ENCODE data around the gene TMEM242. TPM values are rescaled to one million over a fixed set of nuclear protein-coding genes. Genes with fewer than 3 reads are reported as not detected.

Gene TMEM242
- total and polyA plus RNA-seq, 2 of the 8 experiments (the other 6 are each of a cell fraction or from before 2014, with no cell fraction given) = 2.4 to 9.0 TPM

GRCh38 chr6:157290797-157291196, 32.5 kb downstream of the TMEM242 start:
- Histone ChIP-seq H3K79me2 (ENCODE audit: control insufficient read depth in 1 of 2, insufficient read depth in 2 of 2, low read length in 2 of 2) (peaks cover 0 to 2% of the 10 kb centered on the region in 2 experiments; a peak in 1 of 4 replicates), H3K4ac (replicated peaks; ENCODE audit: insufficient read length, low read depth, low read length) (no peak overlapping the region), H3K27me3 (replicated peaks in 1 of 4; ENCODE audit: control insufficient read depth in 3 of 4, extremely low read depth in 1 of 4, insufficient read depth in 3 of 4, low read length in 3 of 4) (no peaks in the 10 kb centered on the region), H3K4me3 (ENCODE audit: extremely low read depth in 1 of 4, insufficient read depth in 2 of 4, low read depth in 3 of 4, low read length in 4 of 4) (no peak overlapping the region), H3K14ac (ENCODE audit: insufficient read length) (no peak overlapping the region), H2BK20ac (ENCODE audit: low read length) (no peak overlapping the region), H2BK120ac (replicated peaks; ENCODE audit: low read depth, low read length) (no peak overlapping the region), H3K23me2 (ENCODE audit: low read depth, low read length) (no peaks in the 10 kb centered on the region), H2BK5ac (ENCODE audit: low read depth, low read length) (no peak overlapping the region), H3K23ac (ENCODE audit: insufficient read length) (no peak overlapping the region), H2AFZ (ENCODE audit: low read length) (no peak overlapping the region), H2BK15ac (ENCODE audit: low read length) (no peak overlapping the region), H2BK12ac (ENCODE audit: low read depth, low read length) (no peak overlapping the region), H3K18ac (ENCODE audit: extremely low read depth, low read length) (no peak overlapping the region), H4K5ac (ENCODE audit: insufficient read length, low read depth, low read length) (no peak overlapping the region), H4K20me1 (replicated peaks in 1 of 2; ENCODE audit: control insufficient read depth in 1 of 2, insufficient read depth in 2 of 2, low read length in 2 of 2) (no peaks in the 10 kb centered on the region), H3K4me1 (replicated peaks in 1 of 4; ENCODE audit: control insufficient read depth in 3 of 4, insufficient read depth in 4 of 4, low read length in 3 of 4) (peaks cover 0 to 6% (median 1%) of the 10 kb centered on the region in 4 experiments; a peak in 2 of 7 replicates), H4K91ac (replicated peaks; ENCODE audit: insufficient read length, low read length) (no peak overlapping the region), H3K27ac (ENCODE audit: low read depth, low read length) (no peak overlapping the region), H4K8ac (ENCODE audit: extremely low read depth, insufficient read depth, low read length) (no peak overlapping the region), H2AK5ac (ENCODE audit: low read depth, low read length) (no peak overlapping the region), H3K56ac (replicated peaks; ENCODE audit: insufficient read length, low read depth, low read length) (no peak overlapping the region), H3K9me3 (ENCODE audit: insufficient read depth in 2 of 2, low read depth in 1 of 2, low read length in 1 of 2) (no peaks in the 10 kb centered on the region), H3K4me2 (ENCODE audit: insufficient read depth in 1 of 2, low read depth in 2 of 2, low read length in 2 of 2) (no peak overlapping the region), H3K9ac (replicated peaks in 1 of 4; ENCODE audit: extremely low read depth in 1 of 4, low read depth in 3 of 4, low read length in 3 of 4) (no peak overlapping the region), H3K79me1 (ENCODE audit: low read depth, low read length) (no peaks in the 10 kb centered on the region), H3K36me3 (ENCODE audit: control insufficient read depth in 2 of 4, insufficient read depth in 4 of 4, low read length in 3 of 4) (no peaks in the 10 kb centered on the region; a peak in 1 of 8 replicates)
- WGBS, 2 experiments (ENCODE audit: extremely low coverage in 1 of 2, insufficient coverage in 1 of 2, insufficient read length in 1 of 2, insufficient replicate concordance in 2 of 2, low coverage in 1 of 2, low lambda C conversion rate in 2 of 2, missing lambda C conversion rate in 1 of 2) = 80% methylated on average over 4 of the region's 4 CpGs; no CpG with 5 or more reads in 1 of the 2 experiments
- DNase-seq (ENCODE audit: low read depth in 1 of 2, low spot score in 2 of 2) (no peak), FAIRE-seq (no peak)
- TF ChIP-seq CREB1 (IDR thresholded peaks at IDR 0.05) (no peak), POU5F1 (IDR thresholded peaks at IDR 0.05; ENCODE audit: low read depth, low read length) (no peak), TBP (IDR thresholded peaks at IDR 0.05; ENCODE audit: low read depth, low read length) (no peak)
- ChIA-PET POLR2A (ENCODE audit: partially characterized antibody) (no interaction called here), CTCF (ENCODE audit: partially characterized antibody) (interaction anchor here (1.1 to 2.2 kb wide), 3 partner anchors 10 to 726 kb away, joined by 3 to 10 read pairs (median 3); no protein-coding TSS in a partner anchor)

Measured in H1 (cell line).